ENCODE results near the gene P2RX3. TPM values are rescaled to one million over a fixed set of nuclear protein-coding genes. Genes with fewer than 3 reads are reported as not detected.
A peak's percentile ranks its signal among the peaks of the same experiment; 100 is the strongest.

P2RX3 gene
- total and polyA plus RNA-seq, 2 experiments from 2014 or later: not detected

DNA sequence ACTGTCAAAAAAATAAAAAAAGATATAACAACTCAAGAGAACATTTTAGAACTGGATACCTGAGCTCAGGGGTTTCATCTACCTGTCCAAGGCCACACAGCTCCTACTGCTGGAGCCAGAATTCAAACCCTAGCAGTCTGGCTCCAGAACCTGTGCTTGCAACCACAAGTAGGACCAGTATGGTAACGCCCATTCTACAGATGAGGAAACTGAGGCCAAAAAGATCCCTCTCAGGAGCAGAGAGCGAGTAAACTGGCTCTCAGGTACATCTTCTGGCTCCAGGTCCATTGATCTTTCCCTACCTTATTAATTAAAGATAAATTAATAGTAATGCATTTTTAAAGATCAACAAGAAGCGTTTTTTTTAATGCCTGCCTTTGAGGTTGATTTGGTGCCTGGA lies 19.2 kb downstream of the P2RX3 start:
- Histone ChIP-seq H3K9me2 (replicated peaks; ENCODE audit: insufficient read depth) (no peaks in the 10 kb centered on the region), H3K4me1 (ENCODE audit: insufficient read depth) (peaks cover 6% of the 10 kb centered on the region), H3K36me3 (replicated peaks; ENCODE audit: insufficient read depth, low read depth) (no peaks in the 10 kb centered on the region), H2AFZ (no peak overlapping the region), H3K79me2 (no peaks in the 10 kb centered on the region), H3K9me3 (ENCODE audit: low read depth) (no peaks in the 10 kb centered on the region), H3K27ac (no peak overlapping the region), H3K4me3 (no peak overlapping the region), H4K20me1 (ENCODE audit: insufficient read depth, poor library complexity, severe bottlenecking) (no peaks in the 10 kb centered on the region), H3K4me2 (no peak overlapping the region), H3K27me3 (no peaks in the 10 kb centered on the region)
- no peak for DNase-seq (ENCODE audit: low spot score)
- 93% methylated on average over 3 of the region's 3 CpGs for WGBS (ENCODE audit: low lambda C conversion rate, missing lambda C conversion rate)
- no peak for TF ChIP-seq CTCF (IDR thresholded peaks at IDR 0.05; ENCODE audit: poor library complexity)
- no peak for TF ChIP-seq EZH2phosphoT487 (IDR thresholded peaks at IDR 0.05; ENCODE audit: low read depth, severe bottlenecking, unreplicated experiment)
- TF ChIP-seq EZH2 (IDR thresholded peaks at IDR 0.05; ENCODE audit: borderline replicate concordance): no peak

DNA sequence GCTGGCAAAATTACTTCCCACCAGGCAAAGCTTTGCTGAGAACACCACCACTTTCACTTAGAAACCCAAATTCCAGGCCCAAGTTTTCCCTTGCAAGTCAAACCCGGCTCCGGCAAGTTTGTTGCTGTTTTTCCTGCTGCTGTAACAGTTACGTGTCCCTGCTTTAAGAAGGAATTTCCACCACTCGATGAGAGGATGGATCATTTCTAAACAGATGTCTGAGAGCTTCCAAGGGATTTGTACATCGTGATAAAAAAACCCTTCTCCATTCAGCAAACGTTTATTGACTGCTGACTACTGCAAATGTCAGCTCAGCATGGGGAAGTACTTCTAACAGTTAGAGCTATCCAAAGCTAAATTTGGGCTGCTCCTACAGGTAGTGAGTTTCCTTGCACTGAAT lies 19.7 kb downstream of the P2RX3 start:
- peak; percentile 33 for DNase-seq (ENCODE audit: low spot score)
- Histone ChIP-seq H2AFZ (no peak overlapping the region), H3K36me3 (replicated peaks; ENCODE audit: insufficient read depth, low read depth) (no peaks in the 10 kb centered on the region), H3K4me2 (no peak overlapping the region), H3K4me3 (no peak overlapping the region), H3K9me3 (ENCODE audit: low read depth) (no peaks in the 10 kb centered on the region), H3K79me2 (no peaks in the 10 kb centered on the region), H4K20me1 (ENCODE audit: insufficient read depth, poor library complexity, severe bottlenecking) (no peaks in the 10 kb centered on the region), H3K4me1 (ENCODE audit: insufficient read depth) (peaks cover 6% of the 10 kb centered on the region), H3K9me2 (replicated peaks; ENCODE audit: insufficient read depth) (no peaks in the 10 kb centered on the region), H3K27ac (no peak overlapping the region), H3K27me3 (no peaks in the 10 kb centered on the region)
- 44% methylated on average over 6 of the region's 6 CpGs for WGBS (ENCODE audit: low lambda C conversion rate, missing lambda C conversion rate)
- TF ChIP-seq EZH2phosphoT487 (IDR thresholded peaks at IDR 0.05; ENCODE audit: low read depth, severe bottlenecking, unreplicated experiment): no peak
- no peak for TF ChIP-seq CTCF (IDR thresholded peaks at IDR 0.05; ENCODE audit: poor library complexity)
- TF ChIP-seq EZH2 (IDR thresholded peaks at IDR 0.05; ENCODE audit: borderline replicate concordance): no peak

DNA sequence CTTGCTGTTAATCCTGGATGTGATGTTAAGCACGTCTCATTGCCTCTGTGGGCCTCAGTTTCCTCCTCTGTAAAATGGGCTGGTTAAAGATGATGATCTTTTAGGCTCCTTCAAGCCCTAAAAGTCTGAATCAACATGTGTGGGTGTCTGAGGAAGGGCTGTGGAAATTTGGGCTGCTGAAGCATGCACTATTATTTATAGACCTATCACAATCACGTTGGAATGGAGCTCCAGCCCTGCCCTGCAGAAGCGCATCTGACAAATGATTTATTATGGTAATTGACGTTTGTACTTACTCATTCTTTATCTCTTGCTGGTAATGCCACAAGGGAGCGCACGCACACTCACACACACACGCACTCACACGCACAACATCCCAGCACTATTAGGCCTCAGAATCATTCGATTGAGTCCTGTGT lies 20.4 kb downstream of the P2RX3 start:
- peak; percentile 28 for DNase-seq (ENCODE audit: low spot score)
- TF ChIP-seq EZH2 (IDR thresholded peaks at IDR 0.05; ENCODE audit: borderline replicate concordance): no peak
- H3K9me2 ChIP-seq (replicated peaks; ENCODE audit: insufficient read depth): no peaks in the 10 kb centered on the region
- no peak overlapping the region for H3K27ac ChIP-seq
- WGBS (ENCODE audit: low lambda C conversion rate, missing lambda C conversion rate): 63% methylated on average over 9 of the region's 9 CpGs
- H3K9me3 ChIP-seq (ENCODE audit: low read depth): no peaks in the 10 kb centered on the region
- H3K4me1 ChIP-seq (ENCODE audit: insufficient read depth): peaks cover 6% of the 10 kb centered on the region
- no peak overlapping the region for H3K4me3 ChIP-seq
- no peak overlapping the region for H2AFZ ChIP-seq
- H3K79me2 ChIP-seq: no peaks in the 10 kb centered on the region
- no peak overlapping the region for H3K4me2 ChIP-seq
- no peaks in the 10 kb centered on the region for H3K27me3 ChIP-seq
- no peaks in the 10 kb centered on the region for H4K20me1 ChIP-seq (ENCODE audit: insufficient read depth, poor library complexity, severe bottlenecking)
- H3K36me3 ChIP-seq (replicated peaks; ENCODE audit: insufficient read depth, low read depth): no peaks in the 10 kb centered on the region

GRCh38 chr11:57358991-57359390 lies 20.8 kb downstream of the P2RX3 start:
- no peak overlapping the region for H2AFZ ChIP-seq
- H3K4me1 ChIP-seq (ENCODE audit: insufficient read depth): peaks cover 6% of the 10 kb centered on the region
- no peak overlapping the region for H3K4me3 ChIP-seq
- H3K27me3 ChIP-seq: no peaks in the 10 kb centered on the region
- no peak overlapping the region for H3K4me2 ChIP-seq
- no peak for DNase-seq (ENCODE audit: low spot score)
- no peaks in the 10 kb centered on the region for H3K79me2 ChIP-seq
- H4K20me1 ChIP-seq (ENCODE audit: insufficient read depth, poor library complexity, severe bottlenecking): no peaks in the 10 kb centered on the region
- H3K9me2 ChIP-seq (replicated peaks; ENCODE audit: insufficient read depth): no peaks in the 10 kb centered on the region
- no peak overlapping the region for H3K27ac ChIP-seq
- TF ChIP-seq EZH2phosphoT487 (IDR thresholded peaks at IDR 0.05; ENCODE audit: low read depth, severe bottlenecking, unreplicated experiment): no peak
- TF ChIP-seq EZH2 (IDR thresholded peaks at IDR 0.05; ENCODE audit: borderline replicate concordance): no peak
- no peaks in the 10 kb centered on the region for H3K9me3 ChIP-seq (ENCODE audit: low read depth)
- WGBS (ENCODE audit: low lambda C conversion rate, missing lambda C conversion rate): 78% methylated on average over 9 of the region's 9 CpGs
- no peaks in the 10 kb centered on the region for H3K36me3 ChIP-seq (replicated peaks; ENCODE audit: insufficient read depth, low read depth)
